ENCODE results near the gene PLEKHN1. TPM values are rescaled to one million over a fixed set of nuclear protein-coding genes. Genes with fewer than 3 reads are reported as not detected.
"Not testable (repeated sequence)": the region's sequence is repeated elsewhere in the genome, so short reads cannot be mapped to it uniquely, and the experiment has no call there.

The PLEKHN1 gene
- total and polyA plus RNA-seq, 4 experiments from 2014 or later: 0.50 to 2.9 (median 2.2) TPM; not detected in 1

DNA sequence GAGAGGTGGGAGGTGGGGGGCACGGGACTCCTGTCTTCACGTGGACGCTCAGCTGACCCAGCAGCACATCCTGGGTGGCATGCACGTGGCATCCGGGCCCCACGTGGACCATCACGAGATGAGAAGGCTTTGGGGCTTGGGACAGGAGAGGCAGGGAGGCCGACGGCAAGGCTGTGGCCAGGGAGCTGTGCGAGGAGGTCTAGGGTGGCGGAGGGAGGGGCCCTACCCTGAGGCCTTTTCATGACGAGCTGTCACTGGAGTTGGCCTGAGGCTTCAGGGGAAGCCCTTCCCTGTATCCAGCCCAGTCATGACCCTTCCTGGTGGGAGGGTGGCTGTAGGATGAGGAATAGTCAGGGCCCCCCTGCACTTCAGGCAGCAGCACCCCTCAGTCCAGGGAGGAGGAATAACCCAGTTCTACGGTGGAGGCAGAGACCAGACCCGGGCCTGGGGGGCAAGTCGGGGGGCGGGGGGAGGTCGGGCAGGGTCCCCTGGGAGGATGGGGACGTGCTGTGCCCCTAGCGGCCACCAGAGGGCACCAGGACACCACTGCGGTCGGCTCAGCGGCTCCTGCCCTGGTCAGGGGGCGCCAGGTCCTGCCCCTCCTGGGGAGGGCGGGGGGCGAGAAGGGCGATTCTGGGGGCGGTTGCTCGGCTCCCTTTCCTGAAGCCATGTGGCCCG lies 17.7 kb downstream of the PLEKHN1 start:
- DNase-seq: peak in 4 of 5 donors; percentile 40 to 63 (median 47)
- Mint-ChIP-seq H3K4me1 (no peaks in the 10 kb centered on the region), H3K27ac (no peak overlapping the region), H3K9me3 (no peaks in the 10 kb centered on the region), H3K27me3 (peaks cover 18 to 27% of the 10 kb centered on the region in 2 donors), H3K4me3 (no peak overlapping the region), H3K36me3 (no peaks in the 10 kb centered on the region)
- no peaks in the 10 kb centered on the region for H3K4me1 ChIP-seq (ENCODE audit: insufficient read depth, low read length)
- intact Hi-C loops (cut with micrococcal nuclease): loop anchor here (1.0 to 5.0 kb wide), 2 partner anchors 79 to 308 kb away; no protein-coding TSS in a partner anchor
- no peaks in the 10 kb centered on the region for H3K9me3 ChIP-seq (ENCODE audit: control insufficient read depth in 1 of 2, low read length in 2 of 2)
- H3K36me3 ChIP-seq (ENCODE audit: insufficient read depth, low read length): no peaks in the 10 kb centered on the region
- ChIA-PET POLR2A (ENCODE audit: partially characterized antibody) (no interaction called here), CTCF (ENCODE audit: partially characterized antibody) (interaction anchor here (0.7 to 4.7 kb wide), 17 partner anchors 9 to 309 kb away, joined by 3 to 65 read pairs (median 4); partner anchors contain the start of gene ISG15)
- H3K27ac ChIP-seq (ENCODE audit: low read depth, low read length): no peak overlapping the region
- no peaks in the 10 kb centered on the region for H3K27me3 ChIP-seq (ENCODE audit: insufficient read depth, low read length)
- no peak overlapping the region for H3K4me3 ChIP-seq (ENCODE audit: low read length in 2 of 2)

DNA sequence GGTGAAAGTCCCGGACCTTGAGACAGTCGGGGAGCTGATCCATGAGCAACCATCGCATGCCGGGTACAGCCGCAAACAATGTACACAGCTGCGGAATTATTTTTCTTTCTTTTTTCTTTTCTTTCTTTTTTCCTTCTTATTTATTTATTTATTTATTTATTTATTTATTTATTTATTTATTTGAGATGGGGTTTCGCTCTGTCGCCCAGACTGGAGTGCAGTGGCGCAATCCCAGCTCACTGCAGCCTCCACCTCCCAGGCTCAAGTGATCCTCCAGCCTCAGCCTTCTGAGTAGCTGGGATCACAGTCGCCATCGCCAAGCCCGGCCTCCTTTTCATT lies 18.2 kb downstream of the PLEKHN1 start:
- H3K27ac ChIP-seq (ENCODE audit: low read depth, low read length): no peak overlapping the region
- no peak overlapping the region for H3K4me3 Mint-ChIP-seq
- H3K4me1 ChIP-seq (ENCODE audit: insufficient read depth, low read length): no peaks in the 10 kb centered on the region
- ChIA-PET CTCF (ENCODE audit: partially characterized antibody) (interaction anchor here (0.7 to 4.7 kb wide), 14 partner anchors 9 to 308 kb away, joined by 3 to 65 read pairs (median 4); partner anchors contain the start of gene ISG15), POLR2A (ENCODE audit: partially characterized antibody) (no interaction called here)
- peaks cover 19 to 27% of the 10 kb centered on the region in 2 donors for H3K27me3 Mint-ChIP-seq
- no peaks in the 10 kb centered on the region for H3K4me1 Mint-ChIP-seq
- H3K9me3 ChIP-seq (ENCODE audit: control insufficient read depth in 1 of 2, low read length in 2 of 2): no peaks in the 10 kb centered on the region
- H3K27ac Mint-ChIP-seq: no peak overlapping the region
- peaks cover 2% of the 10 kb centered on the region for H3K27me3 ChIP-seq (ENCODE audit: insufficient read depth, low read length)
- H3K36me3 Mint-ChIP-seq: no peaks in the 10 kb centered on the region
- intact Hi-C loops (cut with micrococcal nuclease): loop anchor here (1.0 to 5.0 kb wide), 2 partner anchors 79 to 308 kb away; no protein-coding TSS in a partner anchor
- no peaks in the 10 kb centered on the region for H3K9me3 Mint-ChIP-seq
- no peak overlapping the region for H3K4me3 ChIP-seq (ENCODE audit: low read length in 2 of 2)
- no peak for DNase-seq
- H3K36me3 ChIP-seq (ENCODE audit: insufficient read depth, low read length): no peaks in the 10 kb centered on the region

DNA sequence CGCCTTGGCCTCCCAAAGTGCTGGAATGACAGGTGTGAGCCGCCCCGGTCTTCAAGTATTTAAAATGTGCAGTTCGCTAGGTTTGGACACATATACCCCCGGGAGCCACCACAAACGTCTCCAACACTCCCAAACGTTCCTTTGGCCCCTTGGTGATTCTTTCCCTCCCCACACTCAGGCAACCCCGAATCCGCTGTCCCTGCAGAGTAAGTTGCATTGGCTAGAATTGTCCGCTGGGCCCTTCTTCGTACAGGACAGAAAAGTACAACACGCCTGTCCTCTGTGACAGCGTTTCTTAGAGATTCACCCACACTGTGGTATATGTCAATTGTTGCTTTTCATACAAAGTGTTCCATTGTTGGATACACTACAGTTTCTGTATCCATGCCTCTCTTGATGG lies 18.8 kb downstream of the PLEKHN1 start:
- H3K4me1 ChIP-seq (ENCODE audit: insufficient read depth, low read length): no peaks in the 10 kb centered on the region
- no peak for DNase-seq
- no peak overlapping the region for H3K4me3 Mint-ChIP-seq
- H3K9me3 ChIP-seq (ENCODE audit: control insufficient read depth in 1 of 2, low read length in 2 of 2): no peaks in the 10 kb centered on the region
- CTCF ChIA-PET (ENCODE audit: partially characterized antibody): interaction anchor here (0.7 to 4.7 kb wide), 9 partner anchors 8 to 307 kb away, joined by 3 to 65 read pairs (median 5); no protein-coding TSS in a partner anchor
- no peaks in the 10 kb centered on the region for H3K36me3 ChIP-seq (ENCODE audit: insufficient read depth, low read length)
- no peak overlapping the region for H3K27ac Mint-ChIP-seq
- POLR2A ChIA-PET (ENCODE audit: partially characterized antibody): no interaction called here
- no peaks in the 10 kb centered on the region for H3K4me1 Mint-ChIP-seq
- intact Hi-C loops (cut with micrococcal nuclease): no loop called here
- peaks cover 19 to 29% of the 10 kb centered on the region in 2 donors for H3K27me3 Mint-ChIP-seq
- H3K9me3 Mint-ChIP-seq: no peaks in the 10 kb centered on the region
- H3K36me3 Mint-ChIP-seq: no peaks in the 10 kb centered on the region
- H3K27me3 ChIP-seq (ENCODE audit: insufficient read depth, low read length): peaks cover 4% of the 10 kb centered on the region
- H3K27ac ChIP-seq (ENCODE audit: low read depth, low read length): no peak overlapping the region
- H3K4me3 ChIP-seq (ENCODE audit: low read length in 2 of 2): no peak overlapping the region

DNA sequence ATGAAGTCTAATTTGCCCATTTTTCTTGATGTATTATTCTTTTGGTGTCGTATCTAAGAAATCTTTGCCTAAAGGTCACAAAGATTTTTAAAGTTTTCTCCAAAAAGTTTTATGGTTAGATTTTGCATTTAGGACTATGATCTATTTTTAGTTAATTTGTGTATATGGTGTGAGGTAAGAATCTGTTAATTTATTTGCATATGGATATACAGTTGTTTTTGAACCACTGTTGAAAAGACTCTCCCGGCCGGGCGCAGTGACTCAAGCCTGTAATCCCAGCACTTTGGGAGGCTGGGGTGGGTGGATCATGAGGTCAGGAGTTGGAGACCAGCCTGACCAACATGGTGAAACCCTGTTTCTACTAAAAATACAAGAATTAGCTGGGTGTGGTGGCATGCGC lies 21.8 kb downstream of the PLEKHN1 start:
- H3K4me1 Mint-ChIP-seq; H3K36me3 Mint-ChIP-seq; H3K27ac Mint-ChIP-seq; H3K27me3 ChIP-seq (ENCODE audit: insufficient read depth, low read length); H3K36me3 ChIP-seq (ENCODE audit: insufficient read depth, low read length); POLR2A ChIA-PET (ENCODE audit: partially characterized antibody); H3K4me3 Mint-ChIP-seq; DNase-seq; H3K9me3 ChIP-seq (ENCODE audit: control insufficient read depth in 1 of 2, low read length in 2 of 2); intact Hi-C loops (cut with micrococcal nuclease); CTCF ChIA-PET (ENCODE audit: partially characterized antibody); H3K27ac ChIP-seq (ENCODE audit: low read depth, low read length); H3K4me3 ChIP-seq (ENCODE audit: low read length in 2 of 2); H3K4me1 ChIP-seq (ENCODE audit: insufficient read depth, low read length): not testable (repeated sequence)
- Mint-ChIP-seq H3K9me3 (peaks cover 0 to 15% (median 8%) of the 10 kb centered on the region in 8 donors), H3K27me3 (peaks cover 24 to 33% of the 10 kb centered on the region in 2 donors)

DNA sequence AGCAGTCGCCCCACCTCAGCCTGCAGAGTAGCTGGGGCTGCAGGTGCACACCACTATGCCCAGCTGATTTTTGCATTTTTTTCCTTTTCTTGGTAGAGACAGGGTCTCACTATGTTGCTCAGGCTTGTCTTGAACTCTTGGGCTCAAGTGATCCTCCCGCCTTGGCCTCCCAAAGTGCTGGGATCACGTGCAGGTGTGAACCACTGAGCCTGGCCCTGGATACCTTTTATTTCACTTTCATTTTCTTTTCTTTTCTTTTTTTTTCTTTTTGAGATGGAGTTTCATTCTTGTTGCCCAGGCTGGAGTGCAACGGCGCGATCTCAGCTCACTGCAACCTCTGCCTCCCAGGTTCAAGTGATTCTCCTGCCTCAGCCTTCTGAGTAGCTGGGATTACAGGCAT lies 25.0 kb downstream of the PLEKHN1 start:
- intact Hi-C loops (cut with micrococcal nuclease); H3K27ac ChIP-seq (ENCODE audit: low read depth, low read length); H3K27ac Mint-ChIP-seq; DNase-seq; H3K9me3 ChIP-seq (ENCODE audit: control insufficient read depth in 1 of 2, low read length in 2 of 2); H3K4me3 Mint-ChIP-seq; H3K4me1 ChIP-seq (ENCODE audit: insufficient read depth, low read length); H3K36me3 ChIP-seq (ENCODE audit: insufficient read depth, low read length); H3K27me3 ChIP-seq (ENCODE audit: insufficient read depth, low read length); H3K36me3 Mint-ChIP-seq; H3K4me3 ChIP-seq (ENCODE audit: low read length in 2 of 2): not testable (repeated sequence)
- H3K27me3 Mint-ChIP-seq: peaks cover 24 to 29% of the 10 kb centered on the region in 2 donors
- ChIA-PET CTCF (ENCODE audit: partially characterized antibody) (interaction anchor here (2.2 to 4.0 kb wide), 3 partner anchors 7 to 11 kb away, joined by 10 to 19 read pairs (median 17); partner anchors contain the start of gene PERM1), POLR2A (ENCODE audit: partially characterized antibody) (interaction anchor here (1.1 kb wide), 1 partner anchor 15 kb away, joined by 3 read pairs; no protein-coding TSS in a partner anchor)
- peaks cover 0 to 15% (median 8%) of the 10 kb centered on the region in 8 donors for H3K9me3 Mint-ChIP-seq
- H3K4me1 Mint-ChIP-seq: peaks cover 4 to 15% (median 5%) of the 10 kb centered on the region in 4 donors

DNA sequence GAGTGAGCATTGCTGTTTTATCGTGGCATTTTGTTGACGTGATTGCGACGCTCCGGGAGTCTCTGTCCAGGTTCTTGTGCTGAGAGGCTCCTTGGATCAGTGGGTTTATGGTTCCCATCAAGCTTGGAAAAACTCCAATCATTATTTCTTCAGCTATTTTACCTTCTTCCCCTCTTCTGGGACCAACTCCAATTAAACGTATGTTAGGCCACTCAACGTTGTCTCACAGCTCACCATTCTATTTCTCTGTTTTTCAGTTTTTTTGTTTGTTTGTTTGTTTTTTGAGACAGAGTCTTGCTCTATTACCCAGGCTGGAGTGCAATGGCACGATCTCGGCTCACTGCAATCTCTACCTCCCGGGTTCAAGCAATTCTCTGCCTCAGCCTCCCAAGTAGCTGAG lies 25.6 kb downstream of the PLEKHN1 start:
- DNase-seq: no peak
- ChIA-PET CTCF (ENCODE audit: partially characterized antibody) (interaction anchor here (2.2 to 4.0 kb wide), 3 partner anchors 8 to 11 kb away, joined by 10 to 19 read pairs (median 17); partner anchors contain the start of gene PERM1), POLR2A (ENCODE audit: partially characterized antibody) (no interaction called here)
- H3K4me3 Mint-ChIP-seq: no peak overlapping the region
- H3K36me3 Mint-ChIP-seq: no peaks in the 10 kb centered on the region
- H3K27ac Mint-ChIP-seq: no peak overlapping the region
- peaks cover 20 to 27% of the 10 kb centered on the region in 2 donors for H3K27me3 Mint-ChIP-seq
- no peak overlapping the region for H3K4me3 ChIP-seq (ENCODE audit: low read length in 2 of 2)
- intact Hi-C loops (cut with micrococcal nuclease): no loop called here
- peaks cover 5% of the 10 kb centered on the region for H3K27me3 ChIP-seq (ENCODE audit: insufficient read depth, low read length)
- H3K9me3 ChIP-seq (ENCODE audit: control insufficient read depth in 1 of 2, low read length in 2 of 2): no peaks in the 10 kb centered on the region
- H3K9me3 Mint-ChIP-seq: peaks cover 0 to 15% (median 8%) of the 10 kb centered on the region in 8 donors
- peaks cover 4 to 15% (median 5%) of the 10 kb centered on the region in 4 donors for H3K4me1 Mint-ChIP-seq
- no peak overlapping the region for H3K27ac ChIP-seq (ENCODE audit: low read depth, low read length)
- peaks cover 4% of the 10 kb centered on the region for H3K4me1 ChIP-seq (ENCODE audit: insufficient read depth, low read length)
- H3K36me3 ChIP-seq (ENCODE audit: insufficient read depth, low read length): no peaks in the 10 kb centered on the region

DNA sequence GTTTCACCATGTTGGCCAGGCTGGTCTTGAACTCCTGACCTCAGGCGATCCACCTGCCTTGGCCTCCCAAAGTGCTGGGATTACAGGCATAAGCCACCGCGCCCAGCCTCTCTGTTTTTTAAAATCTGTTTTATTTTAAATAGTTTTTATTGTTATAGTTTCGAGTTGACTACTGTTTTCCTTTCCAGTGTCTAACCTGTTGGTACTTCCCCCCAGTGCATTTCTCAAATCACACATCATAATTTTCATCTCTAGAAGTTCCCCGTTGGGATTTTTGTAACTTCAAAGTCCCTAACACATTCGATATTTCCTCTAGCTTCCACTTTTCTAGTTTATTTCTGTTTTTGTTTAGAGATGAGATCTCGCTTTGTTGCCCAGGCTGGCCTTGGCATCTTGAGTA lies 26.1 kb downstream of the PLEKHN1 start:
- Mint-ChIP-seq H3K36me3 (no peaks in the 10 kb centered on the region), H3K4me3 (no peak overlapping the region), H3K4me1 (peaks cover 4 to 15% (median 5%) of the 10 kb centered on the region in 4 donors), H3K27ac (no peak overlapping the region), H3K9me3 (peaks cover 0 to 15% (median 8%) of the 10 kb centered on the region in 8 donors), H3K27me3 (peaks cover 23 to 29% of the 10 kb centered on the region in 2 donors)
- intact Hi-C loops (cut with micrococcal nuclease): no loop called here
- Histone ChIP-seq H3K4me1 (ENCODE audit: insufficient read depth, low read length) (peaks cover 4% of the 10 kb centered on the region), H3K9me3 (ENCODE audit: control insufficient read depth in 1 of 2, low read length in 2 of 2) (no peaks in the 10 kb centered on the region), H3K36me3 (ENCODE audit: insufficient read depth, low read length) (no peaks in the 10 kb centered on the region), H3K27ac (ENCODE audit: low read depth, low read length) (no peak overlapping the region), H3K4me3 (ENCODE audit: low read length in 2 of 2) (no peak overlapping the region), H3K27me3 (ENCODE audit: insufficient read depth, low read length) (peaks cover 10% of the 10 kb centered on the region)
- ChIA-PET POLR2A (ENCODE audit: partially characterized antibody) (no interaction called here), CTCF (ENCODE audit: partially characterized antibody) (interaction anchor here (2.2 to 4.0 kb wide), 3 partner anchors 8 to 11 kb away, joined by 10 to 19 read pairs (median 17); partner anchors contain the start of gene PERM1)
- DNase-seq: no peak

All from CD4-positive, alpha-beta memory T cell (primary cell).